ENCODE results near the gene UBE2S. TPM values are rescaled to one million over a fixed set of nuclear protein-coding genes. Genes with fewer than 3 reads are reported as not detected.

Gene UBE2S
- total and polyA plus RNA-seq, 2 of the 8 experiments (the other 6 are each of a cell fraction or from before 2014, with no cell fraction given): 398 to 530 TPM

DNA sequence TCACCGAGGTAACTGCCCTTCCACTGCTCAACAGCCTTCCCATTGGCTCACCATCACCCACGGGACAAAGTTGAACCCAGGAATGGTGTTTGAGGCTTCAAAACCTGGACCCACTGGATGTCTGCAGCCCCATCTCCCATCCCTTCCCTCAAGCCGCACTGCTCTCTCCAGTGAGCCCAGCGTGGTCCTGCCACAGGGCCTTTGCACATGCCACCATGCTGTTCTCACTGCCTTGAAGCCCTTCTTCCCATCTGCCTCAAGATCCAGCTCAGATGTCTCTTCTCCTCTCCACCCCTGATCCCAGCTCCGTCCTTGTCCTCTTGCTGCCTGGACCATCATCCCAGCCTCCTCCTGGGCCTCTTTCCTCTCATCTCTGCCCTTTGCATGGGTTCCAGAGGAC, 31.5 kb upstream of the UBE2S start:
- Histone ChIP-seq H3K4me3 (ENCODE audit: extremely low read depth in 1 of 4, insufficient read depth in 2 of 4, low read depth in 3 of 4, low read length in 4 of 4) (no peak overlapping the region), H2BK120ac (replicated peaks; ENCODE audit: low read depth, low read length) (no peak overlapping the region), H4K20me1 (replicated peaks in 1 of 2; ENCODE audit: control insufficient read depth in 1 of 2, insufficient read depth in 2 of 2, low read length in 2 of 2) (peaks cover 6 to 25% of the 10 kb centered on the region in 2 experiments), H2BK5ac (ENCODE audit: low read depth, low read length) (no peak overlapping the region), H2BK12ac (ENCODE audit: low read depth, low read length) (peak overlapping the region; percentile 27; the same call in 1 of the 2 replicates), H3K23ac (ENCODE audit: insufficient read length) (no peak overlapping the region), H3K27me3 (replicated peaks in 1 of 4; ENCODE audit: control insufficient read depth in 3 of 4, extremely low read depth in 1 of 4, insufficient read depth in 3 of 4, low read length in 3 of 4) (peaks cover 27 to 59% (median 51%) of the 10 kb centered on the region in 4 experiments), H3K9me3 (ENCODE audit: insufficient read depth in 2 of 2, low read depth in 1 of 2, low read length in 1 of 2) (no peaks in the 10 kb centered on the region), H3K56ac (replicated peaks; ENCODE audit: insufficient read length, low read depth, low read length) (no peak overlapping the region), H3K79me1 (ENCODE audit: low read depth, low read length) (peaks cover 6% of the 10 kb centered on the region), H3K27ac (ENCODE audit: low read depth, low read length) (no peak overlapping the region), H3K4me1 (replicated peaks in 1 of 4; ENCODE audit: control insufficient read depth in 3 of 4, insufficient read depth in 4 of 4, low read length in 3 of 4) (peaks cover 6 to 21% (median 9%) of the 10 kb centered on the region in 4 experiments), H2AK5ac (ENCODE audit: low read depth, low read length) (0 out of 2 replicates have a peak overlapping the region, but pooled peaks have one; percentile 60), H4K91ac (replicated peaks; ENCODE audit: insufficient read length, low read length) (no peak overlapping the region), H4K8ac (ENCODE audit: extremely low read depth, insufficient read depth, low read length) (no peak overlapping the region), H3K23me2 (ENCODE audit: low read depth, low read length) (peaks cover 26% of the 10 kb centered on the region; the same call in 1 of the 2 replicates), H3K14ac (ENCODE audit: insufficient read length) (no peak overlapping the region), H3K18ac (ENCODE audit: extremely low read depth, low read length) (no peak overlapping the region), H3K36me3 (ENCODE audit: control insufficient read depth in 2 of 4, insufficient read depth in 4 of 4, low read length in 3 of 4) (no peaks in the 10 kb centered on the region), H3K79me2 (ENCODE audit: control insufficient read depth in 1 of 2, insufficient read depth in 2 of 2, low read length in 2 of 2) (no peaks in the 10 kb centered on the region), H2BK15ac (ENCODE audit: low read length) (no peak overlapping the region), H4K5ac (ENCODE audit: insufficient read length, low read depth, low read length) (no peak overlapping the region), H2BK20ac (ENCODE audit: low read length) (no peak overlapping the region), H3K4me2 (ENCODE audit: insufficient read depth in 1 of 2, low read depth in 2 of 2, low read length in 2 of 2) (no peak overlapping the region), H2AFZ (ENCODE audit: low read length) (no peak overlapping the region), H3K4ac (replicated peaks; ENCODE audit: insufficient read length, low read depth, low read length) (no peak overlapping the region), H3K9ac (replicated peaks in 1 of 4; ENCODE audit: extremely low read depth in 1 of 4, low read depth in 3 of 4, low read length in 3 of 4) (no peak overlapping the region)
- WGBS, 2 experiments (ENCODE audit: extremely low coverage in 1 of 2, insufficient coverage in 1 of 2, insufficient read length in 1 of 2, insufficient replicate concordance in 2 of 2, low coverage in 1 of 2, low lambda C conversion rate in 2 of 2, missing lambda C conversion rate in 1 of 2): 77% methylated on average over 5 of the region's 5 CpGs; no CpG with 5 or more reads in 1 of the 2 experiments
- FAIRE-seq (no peak), DNase-seq (ENCODE audit: low read depth in 1 of 2, low spot score in 2 of 2) (no peak)
- POLR2A ChIA-PET (ENCODE audit: partially characterized antibody): interaction anchor here (0.7 to 4.0 kb wide), 3 partner anchors 10 to 217 kb away, joined by 3 to 48 read pairs (median 4); partner anchors contain the start of gene UBE2S
- 0 out of 2 replicates have a peak, but pooled peaks have one; percentile 62 for TF ChIP-seq KDM1A (IDR thresholded peaks at IDR 0.05; ENCODE audit: borderline replicate concordance, low read length)
- TF ChIP-seq RNF2 (IDR thresholded peaks at IDR 0.05; ENCODE audit: borderline replicate concordance, low read depth, low read length, missing control alignments, poor library complexity, severe bottlenecking): no peak
- CTCF ChIA-PET (ENCODE audit: partially characterized antibody): interaction anchor here (0.8 to 1.3 kb wide), 3 partner anchors 21 to 150 kb away, joined by 3 to 5 read pairs (median 3); no protein-coding TSS in a partner anchor

All from H1 (cell line).